Transverse colon (tissue), 3 donors: Measurements from ENCODE around the gene RAB40A.

Source experiments
- EP300 ChIP-seq: sonication (generic); formaldehyde crosslinking; IDR thresholded peaks from one replicate; pipeline ENCODE4 v1.6.1; 2017; ENCODE audit warnings: antibody characterized with exemption, low read depth
- POLR2A ChIP-seq: fragments of 450-650 bp; IDR thresholded peaks from one replicate; pipeline ENCODE4 v1.6.1; 2016; ENCODE audit warnings: antibody characterized with exemption, mild to moderate bottlenecking, moderate library complexity
- TF ChIP-seq, protein P1 (sequence below), 5 experiments: fragments of 200-600 bp in 3 of 5; fragments of 450-650 bp in 2 of 5; sonication (generic) in 3 of 5; IDR thresholded peaks; 1 replicate in 2 of 5; 2 replicates in 3 of 5; pipeline ENCODE4 v1.5.1; 2016 to 2017; ENCODE audit warnings: antibody characterized with exemption in 5 of 5, inconsistent platforms in 3 of 5, mild to moderate bottlenecking in 2 of 5, moderate library complexity in 1 of 5

DNA sequence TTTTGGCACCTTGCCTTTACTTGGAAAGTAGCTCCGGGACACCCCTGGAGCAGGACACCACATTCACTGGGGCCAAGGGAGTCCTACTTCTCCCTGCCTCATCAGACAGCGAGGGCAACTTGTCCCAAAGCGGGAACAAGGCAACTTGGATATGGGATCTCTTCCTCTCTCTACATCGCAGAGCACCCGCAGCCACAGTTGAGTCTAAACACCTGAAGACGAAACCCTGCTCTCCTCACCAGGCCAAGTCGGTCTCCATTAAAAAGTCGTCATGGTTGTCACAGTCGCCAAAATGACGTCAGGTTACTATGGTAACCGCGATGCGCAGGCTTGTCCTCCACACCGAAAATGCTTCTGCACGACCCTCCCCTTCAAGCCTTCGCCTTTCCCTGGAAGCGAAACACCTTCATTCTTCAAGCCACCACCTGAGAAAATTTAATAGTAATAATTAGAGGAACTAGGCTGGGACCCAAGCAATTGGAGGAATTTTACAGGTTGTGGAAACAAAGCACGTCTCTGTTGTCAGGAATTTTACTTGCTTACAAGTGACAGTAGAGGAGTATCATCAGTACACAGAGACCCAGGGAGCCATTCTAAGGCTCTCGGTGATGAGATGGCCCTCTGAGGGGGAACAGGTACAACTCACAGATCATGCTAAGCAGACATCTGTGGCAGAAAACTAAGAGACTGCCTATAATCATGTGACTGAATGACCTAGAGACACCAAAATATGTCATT is 35.6 kb upstream of the RAB40A start:
- TF ChIP-seq, protein P1, sequence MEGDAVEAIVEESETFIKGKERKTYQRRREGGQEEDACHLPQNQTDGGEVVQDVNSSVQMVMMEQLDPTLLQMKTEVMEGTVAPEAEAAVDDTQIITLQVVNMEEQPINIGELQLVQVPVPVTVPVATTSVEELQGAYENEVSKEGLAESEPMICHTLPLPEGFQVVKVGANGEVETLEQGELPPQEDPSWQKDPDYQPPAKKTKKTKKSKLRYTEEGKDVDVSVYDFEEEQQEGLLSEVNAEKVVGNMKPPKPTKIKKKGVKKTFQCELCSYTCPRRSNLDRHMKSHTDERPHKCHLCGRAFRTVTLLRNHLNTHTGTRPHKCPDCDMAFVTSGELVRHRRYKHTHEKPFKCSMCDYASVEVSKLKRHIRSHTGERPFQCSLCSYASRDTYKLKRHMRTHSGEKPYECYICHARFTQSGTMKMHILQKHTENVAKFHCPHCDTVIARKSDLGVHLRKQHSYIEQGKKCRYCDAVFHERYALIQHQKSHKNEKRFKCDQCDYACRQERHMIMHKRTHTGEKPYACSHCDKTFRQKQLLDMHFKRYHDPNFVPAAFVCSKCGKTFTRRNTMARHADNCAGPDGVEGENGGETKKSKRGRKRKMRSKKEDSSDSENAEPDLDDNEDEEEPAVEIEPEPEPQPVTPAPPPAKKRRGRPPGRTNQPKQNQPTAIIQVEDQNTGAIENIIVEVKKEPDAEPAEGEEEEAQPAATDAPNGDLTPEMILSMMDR (IDR thresholded peaks at IDR 0.05): no peak
- TF ChIP-seq EP300 (no peak), POLR2A (no peak)
